GM19452 (cell line): ENCODE results near the gene PLXND1.

Experiments used
- ATAC-seq: cut with Tn5 transposase; IDR thresholded peaks from one replicate; pipeline ENCODE4 v1.9.1; 2021; ENCODE audit not compliant: unreplicated experiment

Gene PLXND1

GRCh38 chr3:129565902-129566301 lies 40.6 kb downstream of the PLXND1 start:
- ATAC-seq, result no peak

- no peak for ATAC-seq
Measured at GRCh38 chr3:129564981-129565644, 41.4 kb downstream of the PLXND1 start.

GRCh38 chr3:129563850-129564535 lies 42.5 kb downstream of the PLXND1 start:
- ATAC-seq, result no peak

- no peak for ATAC-seq
Measured at GRCh38 chr3:129563332-129563731, 43.1 kb downstream of the PLXND1 start.

GRCh38 chr3:129562803-129563202 lies 43.7 kb downstream of the PLXND1 start:
- ATAC-seq, result no peak

DNA sequence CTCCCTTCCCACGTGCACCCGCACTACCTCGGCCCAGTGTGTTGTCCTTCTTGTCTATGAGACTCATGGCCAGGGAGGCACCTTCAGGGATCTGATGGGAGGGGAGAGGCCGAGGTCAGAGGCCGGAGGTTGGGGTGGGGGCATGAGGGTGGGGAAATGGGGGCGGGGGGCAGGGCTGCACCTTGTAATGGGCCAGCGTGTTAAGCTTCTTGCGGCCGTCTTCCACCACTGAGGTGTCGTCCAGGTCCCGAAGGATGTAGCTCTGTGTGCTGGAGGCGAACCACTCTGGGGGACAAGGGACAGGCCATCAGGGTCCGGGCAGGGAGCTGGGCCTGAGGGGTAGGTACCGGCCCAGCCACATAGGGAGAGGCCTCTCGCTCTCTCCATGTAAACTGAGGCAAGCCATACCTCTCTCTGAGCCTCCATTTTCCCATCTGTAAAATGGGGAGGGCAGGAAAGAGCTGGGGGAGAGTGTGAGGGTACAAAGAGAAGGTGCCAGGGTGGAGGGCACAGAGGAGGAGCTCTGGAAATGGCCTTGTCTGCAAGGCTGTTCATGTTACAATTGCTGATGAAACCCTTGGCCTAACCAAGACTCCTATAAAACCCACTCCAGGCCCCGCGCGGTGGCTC lies 44.7 kb downstream of the PLXND1 start:
- ATAC-seq, result no peak

- ATAC-seq, result no peak
Measured at GRCh38 chr3:129560911-129561594, 45.4 kb downstream of the PLXND1 start.

DNA sequence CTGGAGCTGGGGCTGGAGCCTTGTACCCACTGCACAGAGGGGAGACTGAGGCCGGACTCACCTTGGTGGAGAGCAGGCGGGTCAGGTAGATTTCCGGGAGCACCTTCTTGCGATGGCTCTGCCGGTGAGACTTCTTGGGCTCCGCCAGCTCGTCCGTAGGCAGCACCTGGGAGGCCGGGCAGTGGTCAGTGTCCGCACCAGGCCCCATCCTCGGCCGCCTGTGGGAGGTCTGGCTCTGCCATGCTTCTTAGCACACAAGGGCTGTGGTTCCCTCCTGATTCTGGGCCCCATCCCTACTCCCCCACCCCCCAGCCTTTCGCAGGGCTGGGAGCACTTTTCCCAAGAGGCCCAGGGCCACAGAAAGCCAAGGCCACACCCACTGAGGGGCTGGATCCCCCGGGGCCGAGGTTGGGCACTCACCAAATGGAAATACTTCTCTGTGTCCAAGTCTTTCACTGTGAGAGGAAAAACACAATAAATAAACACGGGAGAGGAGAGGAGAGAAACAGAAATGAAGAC lies 46.1 kb downstream of the PLXND1 start:
- no peak for ATAC-seq

GRCh38 chr3:129559565-129560079 lies 46.9 kb downstream of the PLXND1 start:
- ATAC-seq, result no peak

DNA sequence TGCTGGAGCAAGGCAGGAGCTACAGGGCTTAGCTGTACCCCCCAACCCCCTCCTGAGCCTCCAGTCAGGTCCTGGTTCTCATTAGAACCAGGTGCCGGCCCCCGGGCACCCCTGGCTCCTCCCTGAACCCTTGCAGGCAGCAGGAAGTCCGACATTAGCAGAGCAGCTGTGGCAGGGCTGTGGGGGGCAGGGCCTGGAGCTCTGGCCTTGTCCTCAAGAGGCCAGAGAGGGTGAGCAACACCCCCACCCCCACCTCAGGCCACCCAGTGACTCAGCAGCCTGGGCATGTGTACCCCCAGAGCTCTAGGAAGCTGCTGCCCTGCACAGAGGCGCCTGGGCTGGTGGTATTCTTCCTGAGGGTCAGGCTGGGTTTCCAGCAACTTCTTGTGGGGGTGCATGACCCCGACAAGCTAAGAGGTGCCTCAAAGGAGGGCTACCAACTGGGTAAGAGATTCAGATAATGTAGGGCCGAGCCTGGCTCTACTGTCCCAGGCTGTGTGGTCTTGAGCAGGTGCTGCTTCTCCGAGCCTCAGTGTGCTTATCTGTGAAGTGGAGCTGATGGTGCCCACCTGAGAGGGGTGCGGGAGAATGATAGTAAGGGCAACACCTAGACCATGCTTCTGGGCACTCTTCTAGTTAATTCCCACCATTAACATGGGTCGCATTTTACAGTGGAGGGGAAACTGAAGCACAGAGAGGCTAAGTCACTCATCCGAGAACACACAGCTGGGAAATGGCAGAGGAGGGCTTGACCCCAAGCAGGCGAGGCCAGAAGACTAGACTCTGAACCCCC lies 47.5 kb downstream of the PLXND1 start:
- no peak for ATAC-seq

DNA sequence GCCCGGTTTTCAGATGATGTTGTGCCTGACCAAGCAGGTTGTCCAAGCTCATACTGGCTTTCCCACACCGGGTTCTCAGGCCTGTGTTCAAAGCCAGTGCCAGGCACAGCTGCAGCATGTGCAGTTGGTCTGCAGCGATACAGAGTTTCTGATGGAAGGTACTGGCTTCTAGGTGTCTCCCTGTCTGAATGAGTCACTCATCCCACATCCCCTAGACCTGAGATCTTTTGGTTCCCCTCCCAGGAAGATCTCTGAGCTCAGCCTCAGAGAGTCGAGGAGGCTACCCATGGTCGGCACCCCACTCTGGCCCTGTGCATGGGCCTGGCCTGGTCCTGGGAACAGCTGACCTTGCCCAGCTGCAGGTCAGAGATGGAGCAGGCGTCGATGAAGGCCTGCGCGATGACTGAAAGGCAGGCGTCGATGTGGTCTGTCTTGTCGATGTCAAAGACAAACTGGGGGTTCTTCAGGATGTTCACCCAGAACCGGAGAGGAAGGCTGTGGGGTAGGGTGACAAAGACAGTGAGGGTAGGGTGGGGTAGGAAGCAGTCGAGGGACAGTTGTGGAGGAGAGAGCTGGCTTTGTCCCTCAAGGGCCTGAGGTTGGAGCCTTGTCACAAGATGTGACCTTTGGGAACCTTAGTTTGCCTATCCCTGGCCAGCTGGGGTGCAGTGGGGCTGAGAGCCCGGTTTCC lies 48.2 kb downstream of the PLXND1 start:
- no peak for ATAC-seq

- no peak for ATAC-seq
Measured at GRCh38 chr3:129557548-129557894, 49.0 kb downstream of the PLXND1 start.

DNA sequence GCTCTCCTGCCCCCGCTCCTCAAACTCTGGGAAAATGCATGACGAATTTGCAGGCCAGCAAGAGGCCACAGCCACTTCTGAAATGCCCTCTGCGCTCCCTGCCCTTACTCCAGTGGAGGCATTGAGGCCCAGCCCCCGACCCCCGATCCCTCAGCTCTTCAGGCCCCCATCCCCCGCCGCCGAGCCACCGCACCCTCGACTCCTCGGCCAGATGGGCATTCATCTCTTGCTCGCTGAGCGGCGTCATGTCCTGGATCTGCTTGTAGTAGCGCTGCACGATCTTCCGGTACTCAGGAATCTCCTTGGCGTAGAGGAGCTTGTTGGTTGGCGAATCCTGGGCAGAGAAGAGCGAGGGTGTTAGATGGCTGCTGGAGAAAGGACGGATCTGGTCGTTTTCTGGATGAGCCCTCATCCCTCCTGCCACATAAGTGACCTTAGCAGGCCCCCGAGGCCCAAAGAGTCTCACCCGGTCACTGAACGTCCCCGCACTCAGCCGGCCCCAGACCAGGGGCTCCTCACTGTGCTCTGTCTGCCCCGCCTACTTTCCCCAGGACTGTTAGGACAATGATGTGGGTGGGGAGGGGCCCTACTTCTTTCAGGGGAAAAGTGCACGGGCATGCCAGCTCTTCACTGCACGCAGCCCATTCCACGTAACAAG lies 49.5 kb downstream of the PLXND1 start:
- no peak for ATAC-seq

- ATAC-seq, result no peak
Measured at GRCh38 chr3:129556358-129556695, 50.1 kb downstream of the PLXND1 start.

DNA sequence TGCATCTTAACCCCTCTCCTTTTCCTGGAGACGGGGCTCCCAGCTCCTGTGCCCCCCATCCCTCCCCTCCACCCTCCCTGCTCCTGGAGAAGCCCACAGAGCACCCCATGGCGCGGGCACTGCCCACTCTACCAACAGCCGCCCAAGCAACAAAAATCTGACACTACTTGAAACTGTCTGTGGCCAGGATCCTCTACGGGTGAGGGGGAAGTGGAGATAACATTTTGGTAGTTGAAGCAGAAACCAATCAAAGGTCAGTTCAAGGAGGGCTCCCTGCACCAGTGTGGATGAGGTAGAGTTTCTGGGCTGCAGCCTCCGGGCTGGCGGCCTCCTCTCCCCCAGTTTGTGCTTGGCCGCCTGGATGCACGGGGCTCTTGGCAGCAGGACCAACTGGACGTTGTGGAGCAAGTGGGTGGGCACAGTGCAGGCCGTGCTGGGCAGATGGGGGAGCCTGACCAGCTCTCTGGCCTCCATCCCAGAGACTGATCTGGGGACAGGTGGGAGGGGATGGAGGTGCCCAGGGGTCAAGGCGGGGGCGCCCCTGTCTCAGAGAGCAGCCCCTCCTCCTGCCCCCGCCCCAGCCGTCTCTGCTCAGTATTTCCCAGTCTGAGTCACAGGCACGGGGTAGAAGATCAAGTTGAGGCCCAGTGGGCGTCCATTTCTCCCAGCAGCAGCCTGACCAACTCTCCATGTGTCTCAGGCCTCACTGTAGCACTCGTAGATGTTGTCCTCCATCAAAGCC lies 50.7 kb downstream of the PLXND1 start:
- no peak for ATAC-seq

GRCh38 chr3:129555153-129555550 lies 51.3 kb downstream of the PLXND1 start:
- ATAC-seq, result no peak

GRCh38 chr3:129554356-129555152 lies 51.9 kb downstream of the PLXND1 start:
- no peak for ATAC-seq

DNA sequence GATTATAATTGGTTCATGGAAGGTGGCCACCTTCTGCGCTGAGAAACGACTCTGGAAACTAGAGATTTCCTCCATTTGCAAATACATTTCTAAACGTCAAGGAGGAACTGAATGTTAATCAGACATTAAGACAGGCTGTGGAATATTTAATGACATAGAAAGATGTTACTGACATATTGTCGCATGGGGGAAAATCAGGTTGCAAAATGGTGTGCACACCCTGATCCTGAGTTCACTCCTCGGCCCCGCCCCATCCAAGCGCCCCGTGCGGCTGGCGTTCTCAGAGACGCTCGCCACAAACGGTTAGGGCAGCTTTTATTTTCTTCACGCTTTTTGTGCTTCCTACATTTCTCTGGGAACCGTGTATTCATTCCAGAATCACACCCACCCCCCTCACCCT lies 52.8 kb downstream of the PLXND1 start:
- ATAC-seq, result no peak
